Lower lobe of right lung (tissue), 2 donors: ENCODE measurements around the gene PHACTR3. TPM values are rescaled to one million over a fixed set of nuclear protein-coding genes. Genes with fewer than 3 reads are reported as not detected.

Experiments used
- ATAC-seq, 2 donors: fragments of 200-7000 bp; cut with Tn5 transposase; one replicate each; pipeline ENCODE4 v1.9.1; 2020 to 2022; ENCODE audit warnings: mild to moderate bottlenecking in 2 of 2, moderate library complexity in 2 of 2
- DNase-seq: peaks from one replicate; pipeline ENCODE4 v3.0.0-alpha.2; 2020
- H3K27ac ChIP-seq: fragments of 200-600 bp; one replicate; pipeline ENCODE4 v1.8.0; 2022
- H3K27me3 ChIP-seq: fragments of 200-600 bp; one replicate; pipeline ENCODE4 v1.8.0; 2022; ENCODE audit warnings: low read depth
- H3K36me3 ChIP-seq: fragments of 200-600 bp; one replicate; pipeline ENCODE4 v1.8.0; 2022; ENCODE audit warnings: mild to moderate bottlenecking
- H3K4me1 ChIP-seq: fragments of 200-600 bp; one replicate; pipeline ENCODE4 v1.8.0; 2022
- H3K4me3 ChIP-seq: fragments of 200-600 bp; one replicate; pipeline ENCODE4 v1.8.0; 2022; ENCODE audit warnings: mild to moderate bottlenecking
- H3K9me3 ChIP-seq: fragments of 200-600 bp; one replicate; pipeline ENCODE4 v1.8.0; 2022
- CTCF ChIP-seq: fragments of 200-600 bp; IDR thresholded peaks from one replicate; pipeline ENCODE4 v1.8.0; 2022; ENCODE audit warnings: antibody characterized with exemption, mild to moderate bottlenecking
- intact Hi-C: fragments of 100-400 bp; cut with DNase I; formaldehyde crosslinking; loops from one replicate; pipeline ENCODE4 v1.11.0; 2022
- total RNA-seq: library from RNA; stranded (reverse); fragmentation: NEBNext Ultra II Directional; extraction: Animal tissue kit (Norgen Biotek cat#: 25700); gene quantifications from one replicate; pipeline ENCODE4 v1.2.1, GENCODE V29; 2021
- donor health status: DM: no; HTN: yes; CAD: no; lungs with severe emphysema.

The PHACTR3 gene
- total RNA-seq, 1 donor from 2014 or later: 9.0 TPM

DNA sequence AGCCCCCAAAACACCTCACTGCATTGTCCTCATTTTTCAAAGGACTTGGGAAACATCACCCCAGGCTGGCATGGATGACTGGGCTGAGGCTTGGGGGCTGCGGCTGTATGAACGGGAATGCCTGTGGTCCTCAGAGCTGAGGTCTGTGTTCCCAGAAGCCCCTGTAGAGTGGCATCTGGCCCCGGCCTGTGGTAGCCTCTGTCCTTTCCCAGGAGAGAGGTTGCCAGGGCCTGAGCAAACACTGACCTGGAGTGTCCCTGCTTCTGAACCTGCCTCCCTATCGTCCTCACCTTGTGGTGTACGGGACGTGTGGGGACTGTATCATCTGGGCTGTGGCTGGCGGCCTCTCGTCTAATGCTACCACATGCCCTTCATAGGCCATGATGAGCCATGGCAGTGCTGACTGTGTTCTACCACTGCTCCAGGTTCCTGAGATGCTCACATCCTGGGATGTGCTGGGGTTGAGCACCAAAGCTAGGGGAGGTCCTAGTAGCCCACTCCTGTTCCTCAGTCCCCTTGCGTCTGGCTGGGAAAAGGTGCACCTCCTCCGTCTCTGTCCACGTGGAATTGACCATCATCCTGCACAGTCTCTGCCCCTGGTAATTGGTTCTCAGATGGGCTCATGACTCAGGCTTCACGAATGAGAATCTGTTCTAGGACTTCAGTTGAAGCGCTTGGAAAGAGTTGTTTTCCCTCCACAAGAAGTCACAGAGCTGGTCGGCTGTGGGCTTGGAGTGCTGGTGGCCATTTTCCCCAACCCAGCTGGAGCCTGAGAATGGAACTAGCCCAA is 27.6 kb downstream of the PHACTR3 start:
- no peak for TF ChIP-seq CTCF
- intact Hi-C loops: no loop called here
- no peak overlapping the region for H3K4me3 ChIP-seq
- H3K27ac ChIP-seq: no peak overlapping the region
- H3K36me3 ChIP-seq: no peaks in the 10 kb centered on the region
- H3K27me3 ChIP-seq: peaks cover 7% of the 10 kb centered on the region
- H3K9me3 ChIP-seq: no peaks in the 10 kb centered on the region
- no peak for DNase-seq
- ATAC-seq: no peak
- no peaks in the 10 kb centered on the region for H3K4me1 ChIP-seq

DNA sequence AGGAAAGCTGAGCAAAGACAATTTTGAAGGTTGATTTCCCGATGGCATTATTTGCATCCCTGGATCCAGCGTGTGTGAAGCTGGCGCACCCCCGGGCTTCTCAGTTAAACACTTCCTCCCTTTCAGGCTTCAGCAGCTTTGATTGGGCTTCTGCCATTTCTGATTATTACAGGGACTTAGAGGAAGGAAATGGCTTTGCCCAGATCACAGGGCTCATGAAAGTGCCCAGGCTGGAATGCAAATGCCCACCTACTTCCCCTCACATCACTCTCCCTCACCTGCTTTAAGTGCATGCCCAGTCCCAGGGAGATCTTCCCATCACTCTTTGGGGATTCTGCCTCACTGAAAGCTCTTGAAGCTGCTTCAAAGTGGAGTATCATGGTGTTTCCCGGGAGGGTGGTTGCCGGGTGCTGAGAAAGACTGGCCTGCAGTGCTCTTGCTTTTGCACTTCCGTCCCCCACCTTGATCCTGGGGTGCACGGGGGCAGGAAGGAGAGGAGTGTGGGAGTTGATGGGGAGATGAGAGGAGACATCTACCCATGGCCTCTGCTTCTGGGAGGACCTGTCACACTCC is 28.3 kb downstream of the PHACTR3 start:
- DNase-seq (no peak), ATAC-seq (no peak)
- no peak for TF ChIP-seq CTCF
- Histone ChIP-seq H3K36me3 (no peaks in the 10 kb centered on the region), H3K27me3 (peaks cover 11% of the 10 kb centered on the region), H3K4me3 (no peak overlapping the region), H3K4me1 (no peaks in the 10 kb centered on the region), H3K27ac (no peak overlapping the region), H3K9me3 (no peaks in the 10 kb centered on the region)
- intact Hi-C loops: no loop called here

GRCh38 chr20:59633656-59634251 is 29.4 kb downstream of the PHACTR3 start:
- H3K9me3 ChIP-seq: no peaks in the 10 kb centered on the region
- no peak overlapping the region for H3K27ac ChIP-seq
- ATAC-seq (no peak), DNase-seq (no peak)
- H3K36me3 ChIP-seq: no peaks in the 10 kb centered on the region
- peaks cover 11% of the 10 kb centered on the region for H3K27me3 ChIP-seq
- no peak for TF ChIP-seq CTCF
- no peaks in the 10 kb centered on the region for H3K4me1 ChIP-seq
- intact Hi-C loops: no loop called here
- H3K4me3 ChIP-seq: no peak overlapping the region

GRCh38 chr20:59634435-59635005 is 30.2 kb downstream of the PHACTR3 start:
- intact Hi-C loops: no loop called here

More at GRCh38 chr20:59634435-59635005, 30.2 kb downstream of the PHACTR3 start:
- no peak overlapping the region for H3K4me3 ChIP-seq
- H3K27me3 ChIP-seq: peaks cover 11% of the 10 kb centered on the region
- no peaks in the 10 kb centered on the region for H3K9me3 ChIP-seq
- no peak overlapping the region for H3K27ac ChIP-seq
- DNase-seq (no peak), ATAC-seq (no peak)
- no peaks in the 10 kb centered on the region for H3K4me1 ChIP-seq
- TF ChIP-seq CTCF: no peak
- no peaks in the 10 kb centered on the region for H3K36me3 ChIP-seq
